RKO (cell line): ENCODE data around the gene CAP2.
A peak's percentile ranks its signal among the peaks of the same experiment; 100 is the strongest.
"Not testable (repeated sequence)": the region's sequence is repeated elsewhere in the genome, so short reads cannot be mapped to it uniquely, and the experiment has no call there.

Source experiments
- DNase-seq: peaks from one replicate; pipeline ENCODE4 v3.0.0-alpha.2; 2016; ENCODE audit warnings: low spot score

Gene CAP2

DNA sequence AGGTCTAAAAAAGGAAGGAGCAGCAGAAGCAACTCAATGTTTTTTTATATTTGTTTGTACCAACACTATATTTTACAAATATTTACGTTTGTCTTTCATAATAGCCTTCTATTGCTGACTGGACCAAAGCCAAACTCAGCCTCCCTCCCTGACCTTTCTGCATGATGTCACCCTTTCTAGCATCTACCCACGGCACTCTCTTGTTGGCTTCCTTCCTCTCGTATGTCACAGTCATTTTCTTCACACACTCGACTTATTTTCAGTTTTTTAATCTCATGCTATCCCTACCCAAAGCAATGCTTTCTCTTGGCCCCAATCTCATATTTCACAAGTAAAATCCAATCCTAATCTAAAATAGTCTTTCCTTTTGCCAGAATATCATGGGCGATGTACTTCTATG lies 190.4 kb downstream of the CAP2 start:
- peak; percentile 13 for DNase-seq

DNA sequence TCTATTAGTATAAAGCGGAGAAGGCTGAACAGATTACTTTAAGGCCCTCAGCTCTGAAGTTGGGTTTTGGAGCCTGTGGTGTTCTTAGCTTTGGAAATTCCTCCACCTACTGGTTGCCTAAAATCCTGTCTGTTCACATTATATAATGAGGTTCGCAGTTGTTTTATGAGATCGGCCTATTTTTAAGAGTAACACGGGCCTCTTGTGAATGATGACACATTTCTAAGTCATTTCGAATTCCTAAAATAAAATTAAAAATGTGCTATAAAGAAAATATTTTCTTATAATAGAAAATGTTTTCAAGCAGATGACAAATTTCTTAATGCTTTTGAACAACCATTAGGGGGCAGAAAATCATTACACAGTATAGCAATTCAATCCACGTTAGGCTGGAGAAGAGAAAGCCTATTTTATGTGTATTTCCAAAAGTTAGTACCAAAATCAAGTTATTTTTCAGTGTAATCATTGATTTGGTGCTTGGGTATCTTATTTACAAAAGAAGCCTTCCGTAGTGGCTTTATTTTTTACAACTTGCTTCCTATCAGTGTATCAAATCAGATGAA lies 190.9 kb downstream of the CAP2 start:
- DNase-seq: peak; percentile 82

DNA sequence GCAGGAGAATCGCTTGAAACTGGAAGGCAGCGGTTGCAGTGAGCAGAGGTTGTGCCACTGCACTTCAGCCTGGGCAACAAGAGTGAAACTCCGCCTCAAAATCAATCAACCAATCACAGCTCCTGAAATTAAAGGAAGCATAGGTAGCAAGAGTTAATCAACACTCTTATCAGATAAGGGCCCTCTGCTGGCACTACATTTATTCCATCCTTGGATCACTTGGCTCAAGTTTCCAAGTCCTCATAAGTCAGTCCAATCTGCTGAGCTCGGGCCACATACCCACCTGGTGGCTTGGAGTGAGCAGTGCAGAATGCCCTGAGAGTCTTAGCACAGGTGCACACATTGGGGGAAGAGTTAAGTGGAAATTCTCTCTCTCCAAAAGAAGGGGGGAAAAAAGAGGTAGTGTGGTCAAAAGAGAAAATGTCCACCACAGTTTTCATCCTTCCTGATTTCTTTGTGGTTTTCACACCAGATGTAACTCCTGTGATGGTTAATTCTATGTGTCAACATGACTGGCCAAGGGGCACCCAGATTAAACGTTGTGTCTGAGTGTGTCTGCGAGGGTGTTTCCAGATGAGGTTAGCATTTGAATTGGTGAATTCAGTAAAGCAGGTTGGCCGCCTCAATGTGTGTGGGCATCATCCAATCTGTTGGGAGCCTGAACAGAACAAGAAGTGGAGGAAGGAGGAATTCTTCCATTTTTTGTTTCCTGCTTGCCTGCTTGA lies 192.5 kb downstream of the CAP2 start:
- peak; percentile 60 for DNase-seq

GRCh38 chr6:17586623-17587022 lies 193.2 kb downstream of the CAP2 start:
- DNase-seq: not testable (repeated sequence)

- no peak for DNase-seq
These were observed 194.6 kb downstream of the CAP2 start for GRCh38 chr6:17588011-17588410.

DNA sequence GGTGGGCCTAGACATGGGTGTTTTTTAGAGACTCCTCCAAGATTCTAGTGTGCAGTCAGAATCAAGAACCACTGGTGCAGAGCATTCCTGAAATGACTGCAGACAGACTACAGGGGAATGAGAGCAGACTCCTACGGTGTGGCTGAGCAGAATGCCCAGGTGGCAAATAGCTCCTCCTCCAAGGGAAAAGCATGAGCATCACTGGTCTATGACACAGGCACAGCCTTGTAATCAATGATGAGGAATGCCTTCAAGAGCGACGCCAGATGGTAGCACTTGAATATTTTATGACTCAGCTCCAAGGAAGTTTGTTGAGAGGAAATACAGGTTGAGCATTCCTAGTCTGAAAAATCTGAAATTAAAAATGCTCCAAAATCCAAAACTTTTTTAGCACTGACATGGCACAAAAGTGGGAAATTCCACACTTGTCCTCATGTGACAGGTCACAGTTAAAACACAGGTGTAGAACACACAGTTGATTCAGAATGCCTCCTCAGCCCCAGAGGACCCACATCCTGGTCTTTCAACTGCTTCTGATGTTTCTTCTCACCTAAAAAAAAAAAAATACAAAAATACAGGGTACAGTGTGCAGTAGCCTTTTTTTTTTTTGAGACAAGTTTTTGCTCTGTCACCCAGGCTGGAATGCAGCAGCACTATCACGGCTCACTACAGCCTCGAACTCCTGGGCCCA lies 196.2 kb downstream of the CAP2 start:
- DNase-seq: peak; percentile 84

DNA sequence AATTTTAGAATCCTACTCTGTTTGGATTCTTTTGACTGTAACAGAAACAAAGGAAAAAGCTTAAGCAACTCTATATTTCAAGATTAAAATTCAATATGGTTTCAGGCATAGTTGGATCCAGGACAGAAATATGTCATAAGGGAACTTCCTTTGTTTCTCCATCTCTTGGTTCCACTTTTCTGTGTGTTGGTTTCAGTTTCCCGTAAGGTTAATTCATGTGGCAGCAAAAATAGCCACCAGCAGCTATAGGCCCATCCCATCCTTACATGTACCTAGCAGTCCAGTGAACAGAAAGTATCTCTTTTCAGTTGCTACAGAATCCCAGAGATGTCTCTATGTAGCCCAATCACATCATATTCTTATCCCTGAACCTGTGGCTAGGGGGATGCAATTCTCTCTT lies 197.9 kb downstream of the CAP2 start:
- DNase-seq: no peak

GRCh38 chr6:17593246-17593645 lies 199.9 kb downstream of the CAP2 start:
- no peak for DNase-seq

GRCh38 chr6:17596085-17596484 lies 202.7 kb downstream of the CAP2 start:
- no peak for DNase-seq

DNA sequence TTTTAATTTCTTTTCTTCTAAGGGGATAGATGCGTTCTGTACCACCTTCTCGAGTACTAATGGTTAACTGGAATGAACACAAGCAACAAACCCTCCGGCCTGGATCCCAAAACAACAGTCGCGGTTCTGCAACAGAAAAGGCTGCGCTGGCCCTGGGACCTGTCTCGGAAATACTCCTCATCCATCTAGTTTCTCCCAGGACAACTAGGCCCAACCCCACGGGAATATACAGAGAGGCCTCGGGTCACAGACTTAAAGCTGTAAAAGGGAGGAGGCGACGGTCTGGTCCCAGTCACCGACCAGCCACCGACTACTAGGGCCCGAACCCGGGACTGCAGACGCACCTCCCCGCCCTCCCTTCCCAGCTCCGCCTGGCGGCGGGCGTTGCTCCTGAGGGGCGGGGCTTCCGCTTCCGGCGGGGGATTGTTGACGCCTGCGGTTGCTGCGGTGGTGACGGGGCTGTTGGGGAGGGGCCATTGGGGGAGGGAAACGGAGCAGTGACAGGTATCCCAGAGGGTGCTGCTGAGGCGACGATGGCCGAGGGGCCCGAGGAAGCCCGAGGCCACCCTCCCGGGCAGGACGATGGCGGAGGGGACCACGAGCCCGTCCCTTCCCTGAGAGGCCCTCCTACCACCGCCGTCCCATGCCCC lies 206.6 kb downstream of the CAP2 start, which contains the start of gene FAM8A1:
TSS of gene FAM8A1 (plus strand) at position 426 of the 650 bp plus-strand sequence. CDS start at position 534, 108 bp downstream.
- DNase-seq: peak; percentile 92

DNA sequence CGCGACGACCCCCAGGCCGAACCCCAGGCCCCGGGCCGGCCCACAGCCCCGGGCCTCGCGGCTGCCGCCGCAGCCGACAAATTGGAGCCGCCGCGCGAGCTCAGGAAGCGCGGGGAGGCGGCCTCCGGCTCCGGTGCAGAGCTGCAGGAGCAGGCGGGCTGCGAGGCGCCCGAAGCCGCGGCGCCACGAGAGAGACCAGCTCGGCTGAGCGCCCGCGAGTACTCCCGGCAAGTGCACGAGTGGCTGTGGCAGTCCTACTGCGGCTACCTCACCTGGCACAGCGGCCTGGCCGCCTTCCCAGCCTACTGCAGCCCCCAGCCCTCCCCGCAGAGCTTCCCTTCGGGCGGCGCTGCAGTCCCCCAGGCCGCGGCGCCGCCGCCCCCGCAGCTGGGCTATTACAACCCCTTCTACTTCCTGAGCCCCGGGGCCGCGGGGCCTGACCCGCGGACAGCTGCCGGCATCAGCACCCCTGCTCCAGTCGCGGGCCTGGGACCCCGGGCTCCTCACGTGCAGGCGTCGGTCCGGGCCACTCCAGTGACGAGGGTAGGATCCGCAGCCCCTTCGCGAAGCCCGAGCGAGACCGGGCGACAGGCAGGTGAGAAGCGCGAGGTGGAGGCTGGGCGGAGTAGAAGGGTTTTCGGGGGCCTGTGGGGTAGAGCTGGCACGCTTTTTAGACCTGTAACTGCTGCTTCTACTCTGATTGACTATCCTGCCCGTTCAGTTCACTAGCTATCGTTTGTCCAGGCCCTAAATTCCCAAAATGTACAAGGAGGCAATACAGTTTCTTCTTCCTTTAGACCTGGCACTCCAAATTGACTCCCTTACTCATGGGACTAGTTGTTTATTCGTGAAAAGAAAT lies 207.4 kb downstream of the CAP2 start:
- peak; percentile 60 for DNase-seq

DNA sequence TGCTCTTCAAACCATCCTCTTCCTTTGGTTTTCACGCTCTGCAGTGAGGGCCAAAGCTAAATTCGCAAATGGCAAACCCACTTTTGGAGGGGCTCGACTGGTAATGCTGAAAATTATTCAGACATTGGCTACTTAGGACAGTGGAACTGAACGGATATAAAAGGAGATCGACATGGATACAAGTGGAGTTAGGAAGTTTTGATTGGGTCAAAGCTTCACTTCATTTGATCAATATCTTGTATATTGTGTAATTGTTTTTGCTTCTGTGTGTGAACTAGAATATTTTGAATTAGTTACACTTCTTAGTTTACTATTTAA lies 207.9 kb downstream of the CAP2 start:
- no peak for DNase-seq

DNA sequence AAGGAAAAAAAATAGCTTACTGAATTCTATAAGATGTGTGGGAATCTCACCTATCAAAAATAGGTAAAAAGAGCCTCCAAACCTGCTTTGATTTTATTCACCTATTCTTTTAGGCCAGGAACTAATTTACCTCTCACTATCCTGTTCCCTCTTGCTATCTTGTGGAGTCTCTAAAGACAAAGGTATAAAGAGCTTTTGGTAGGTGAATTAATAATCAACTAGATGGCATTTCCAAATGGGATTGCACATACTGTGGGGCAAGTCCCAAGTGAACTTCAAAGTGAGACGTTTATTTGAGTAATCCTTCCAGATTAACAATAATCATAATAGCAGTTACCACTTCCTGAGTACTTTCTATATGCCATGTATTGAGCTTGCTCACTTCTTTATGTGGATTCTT lies 209.5 kb downstream of the CAP2 start:
- DNase-seq: no peak

DNA sequence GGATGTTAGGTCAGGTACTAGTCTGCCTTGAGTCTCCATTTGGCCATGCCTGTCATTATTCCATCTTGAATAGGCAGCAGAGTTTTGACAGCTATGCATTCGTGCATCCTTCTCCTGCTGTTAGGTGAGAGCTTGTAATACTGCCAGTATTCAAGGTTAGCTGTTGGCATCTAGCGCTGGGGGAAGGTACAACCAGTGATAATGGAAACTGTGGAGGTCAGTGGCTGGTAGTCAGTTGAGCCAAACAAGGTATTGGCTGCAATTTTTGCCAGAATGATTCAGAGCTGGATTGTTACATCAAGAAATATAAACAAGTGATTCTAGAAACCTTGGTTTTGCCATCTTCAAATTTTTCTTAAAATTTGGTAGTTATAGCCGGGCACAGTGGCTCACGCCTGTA lies 213.2 kb downstream of the CAP2 start:
- DNase-seq: no peak
